HCEC 1CT (cell line): ENCODE measurements around the gene CTSZ.
"Not testable (repeated sequence)": the region's sequence is repeated elsewhere in the genome, so short reads cannot be mapped to it uniquely, and the experiment has no call there.

Experiments used
- DNase-seq: peaks from one replicate; pipeline ENCODE4 v3.0.0-alpha.2; 2017

CTSZ gene

DNA sequence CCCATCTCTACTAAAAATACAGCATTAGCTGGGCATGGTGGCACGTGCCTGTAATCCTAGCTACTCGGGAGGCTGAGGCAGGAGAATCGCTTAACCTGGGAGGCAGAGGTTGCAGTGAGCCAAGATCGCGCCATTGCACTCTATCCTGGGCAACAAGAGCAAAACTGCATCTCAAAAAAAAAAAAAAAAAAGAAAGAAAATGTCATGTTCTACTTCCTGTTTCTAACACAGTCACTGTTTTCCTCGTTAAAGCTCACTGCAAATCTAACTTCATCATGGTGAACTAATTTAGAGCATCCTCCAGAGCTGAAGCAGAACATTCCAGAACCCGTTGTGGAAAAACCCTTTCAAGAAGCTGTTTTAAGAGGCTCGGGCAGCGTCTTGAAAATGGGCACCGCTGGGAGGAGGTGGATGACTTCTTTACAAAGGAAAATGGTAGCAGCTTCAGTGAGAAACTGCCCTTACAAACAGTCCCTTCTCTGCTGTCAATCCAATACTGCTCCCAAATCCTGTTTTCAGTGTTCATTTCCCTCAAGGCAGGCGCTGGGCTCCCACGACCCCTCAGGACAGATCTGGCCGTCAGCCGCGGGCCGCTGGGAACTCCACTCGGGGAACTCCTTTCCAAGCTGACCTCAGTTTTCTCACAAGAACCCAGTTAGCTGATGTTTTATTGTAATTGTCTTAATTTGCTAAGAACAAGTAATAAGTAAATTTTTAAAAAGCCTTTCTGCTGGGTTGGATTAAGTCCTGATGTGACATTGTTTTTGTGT lies 12.5 kb downstream of the CTSZ start:
- DNase-seq, result no peak

DNA sequence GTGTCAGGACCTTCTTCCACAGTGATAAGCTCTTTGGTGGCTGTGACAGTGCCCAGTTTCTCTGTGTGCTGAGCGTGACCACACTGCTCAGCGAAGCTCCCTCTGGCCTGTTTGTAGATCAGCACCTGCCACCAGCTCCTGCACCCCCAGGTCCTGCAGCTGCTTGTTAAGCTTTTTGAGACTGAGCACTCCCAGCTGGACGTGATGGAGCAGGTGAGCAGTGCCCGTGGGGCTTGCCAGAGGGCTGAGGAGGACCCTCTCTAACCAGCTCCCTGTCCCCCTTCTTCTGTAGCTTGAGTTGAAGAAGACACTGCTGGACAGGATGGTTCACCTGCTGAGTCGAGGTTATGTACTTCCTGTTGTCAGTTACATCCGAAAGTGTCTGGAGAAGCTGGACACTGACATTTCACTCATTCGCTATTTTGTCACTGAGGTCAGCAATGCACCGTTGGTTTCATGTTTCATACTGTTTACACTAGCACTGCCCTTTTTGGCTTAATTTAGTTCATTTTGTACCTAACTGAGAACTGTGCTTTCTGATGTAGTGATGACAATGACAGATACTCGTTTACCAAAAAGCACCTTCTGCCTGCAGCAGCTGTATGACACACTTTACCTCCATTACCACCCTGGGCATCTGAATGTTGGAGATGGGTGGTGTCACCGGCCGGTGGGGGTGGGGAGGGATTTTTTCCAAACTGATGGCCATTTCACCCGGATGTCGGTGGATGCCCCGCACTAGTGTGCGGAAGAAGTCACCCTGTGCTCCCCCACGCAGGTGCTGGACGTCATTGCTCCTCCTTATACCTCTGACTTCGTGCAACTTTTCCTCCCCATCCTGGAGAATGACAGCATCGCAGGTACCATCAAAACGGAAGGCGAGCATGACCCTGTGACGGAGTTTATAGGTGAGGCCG lies 13.5 kb downstream of the CTSZ start:
- DNase-seq, result no peak

DNA sequence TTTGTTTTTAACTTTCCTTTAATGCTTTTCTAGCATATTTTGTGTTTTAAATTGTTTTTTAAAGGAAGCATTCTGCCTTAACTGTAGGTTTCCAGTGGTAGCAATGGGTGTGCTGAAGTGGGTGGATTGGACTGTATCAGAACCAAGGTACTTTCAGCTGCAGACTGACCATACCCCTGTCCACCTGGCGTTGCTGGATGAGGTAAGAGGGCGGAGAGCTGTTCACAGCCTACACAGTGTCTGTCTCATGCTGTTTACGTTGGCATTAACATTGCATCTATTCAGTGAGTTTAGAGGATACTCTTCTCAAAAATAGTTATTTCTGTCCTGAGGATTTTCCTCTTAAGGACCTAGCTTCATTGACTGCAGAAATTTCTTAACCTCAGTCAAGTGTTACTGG lies 14.1 kb downstream of the CTSZ start:
- no peak for DNase-seq

DNA sequence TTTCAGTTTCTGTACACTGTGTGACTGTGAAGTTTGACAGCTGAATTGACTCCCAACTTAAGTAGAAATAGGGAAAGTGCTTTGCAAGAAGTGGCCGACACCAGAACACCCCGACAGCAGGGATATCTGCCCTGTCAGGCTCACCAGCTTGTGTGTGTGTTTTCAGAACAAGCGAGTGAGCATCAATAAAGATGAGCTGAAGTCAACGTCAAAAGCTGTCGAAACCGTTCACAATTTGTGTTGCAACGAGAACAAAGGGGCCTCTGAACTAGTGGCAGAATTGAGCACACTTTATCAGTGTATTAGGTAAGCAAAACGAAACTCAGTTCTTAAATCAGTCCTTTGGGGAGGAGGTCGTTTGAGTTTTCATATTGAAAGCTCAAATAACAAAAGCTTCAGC lies 15.3 kb downstream of the CTSZ start:
- DNase-seq, result no peak

DNA sequence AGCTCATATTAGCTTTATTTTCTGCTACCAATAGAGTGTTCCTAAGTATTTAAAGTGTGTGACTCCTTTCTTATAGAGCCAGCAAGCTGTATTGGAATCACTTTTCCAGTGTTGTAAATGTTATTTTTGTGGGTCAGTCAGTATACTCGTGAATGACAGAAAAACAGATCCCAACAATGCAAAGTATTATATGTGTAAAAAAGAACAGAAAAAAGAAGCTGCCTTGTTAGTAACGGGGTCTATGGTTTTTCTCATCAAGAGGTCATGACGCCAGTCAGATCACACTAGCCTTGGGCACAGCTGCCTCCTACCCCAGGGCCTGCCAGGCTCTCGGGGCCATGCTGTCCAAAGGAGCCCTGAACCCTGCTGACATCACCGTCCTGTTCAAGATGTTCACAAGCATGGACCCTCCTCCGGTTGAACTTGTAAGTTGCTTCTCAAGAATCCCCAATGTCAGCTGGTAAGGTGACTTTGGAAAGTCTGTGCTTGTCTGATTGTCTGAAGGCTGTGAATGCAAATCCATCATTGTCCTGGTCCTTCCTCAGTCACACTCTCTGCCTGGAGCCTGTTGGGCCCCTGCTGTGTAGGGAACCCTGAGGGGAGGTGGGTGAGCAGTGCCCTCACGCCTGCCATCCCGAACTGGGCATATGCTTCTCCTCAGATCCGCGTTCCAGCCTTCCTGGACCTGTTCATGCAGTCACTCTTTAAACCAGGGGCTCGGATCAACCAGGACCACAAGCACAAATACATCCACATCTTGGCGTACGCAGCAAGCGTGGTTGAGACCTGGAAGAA lies 16.2 kb downstream of the CTSZ start:
- DNase-seq, result no peak

DNA sequence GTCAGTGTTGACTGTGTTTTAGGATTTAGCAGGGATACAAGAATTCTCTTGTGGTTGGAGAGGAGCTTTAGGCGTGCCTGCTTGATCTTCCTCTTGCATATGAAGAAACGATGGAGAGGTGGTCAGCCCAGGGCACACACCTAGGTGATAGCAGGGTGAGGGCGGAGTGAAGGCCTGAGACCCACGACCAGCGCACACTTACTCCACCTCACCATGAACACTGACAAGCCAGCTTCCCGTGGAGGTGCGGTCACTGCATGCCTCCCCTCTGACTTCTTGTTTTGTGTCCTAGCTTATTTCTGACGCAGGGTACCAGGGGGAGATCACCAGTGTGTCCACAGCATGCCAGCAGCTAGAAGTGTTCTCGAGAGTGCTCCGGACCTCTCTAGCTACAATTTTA lies 17.9 kb downstream of the CTSZ start:
- DNase-seq, result no peak

DNA sequence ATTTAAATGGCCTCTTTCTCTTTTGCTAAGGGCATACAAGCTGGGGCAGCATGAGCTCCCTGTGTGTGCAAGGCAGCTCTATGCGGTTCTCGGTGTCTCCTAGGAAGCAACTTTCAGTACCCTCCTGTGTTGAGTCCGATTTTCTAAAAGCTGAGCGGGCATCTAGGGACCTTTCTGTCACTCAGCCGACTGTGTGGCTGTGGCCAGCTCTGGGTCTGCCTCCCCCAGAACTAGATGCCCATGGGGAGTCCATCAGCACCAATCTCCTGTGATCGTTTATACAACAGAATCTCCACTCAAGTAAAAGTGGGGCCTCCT lies 18.5 kb downstream of the CTSZ start:
- DNase-seq, result no peak

DNA sequence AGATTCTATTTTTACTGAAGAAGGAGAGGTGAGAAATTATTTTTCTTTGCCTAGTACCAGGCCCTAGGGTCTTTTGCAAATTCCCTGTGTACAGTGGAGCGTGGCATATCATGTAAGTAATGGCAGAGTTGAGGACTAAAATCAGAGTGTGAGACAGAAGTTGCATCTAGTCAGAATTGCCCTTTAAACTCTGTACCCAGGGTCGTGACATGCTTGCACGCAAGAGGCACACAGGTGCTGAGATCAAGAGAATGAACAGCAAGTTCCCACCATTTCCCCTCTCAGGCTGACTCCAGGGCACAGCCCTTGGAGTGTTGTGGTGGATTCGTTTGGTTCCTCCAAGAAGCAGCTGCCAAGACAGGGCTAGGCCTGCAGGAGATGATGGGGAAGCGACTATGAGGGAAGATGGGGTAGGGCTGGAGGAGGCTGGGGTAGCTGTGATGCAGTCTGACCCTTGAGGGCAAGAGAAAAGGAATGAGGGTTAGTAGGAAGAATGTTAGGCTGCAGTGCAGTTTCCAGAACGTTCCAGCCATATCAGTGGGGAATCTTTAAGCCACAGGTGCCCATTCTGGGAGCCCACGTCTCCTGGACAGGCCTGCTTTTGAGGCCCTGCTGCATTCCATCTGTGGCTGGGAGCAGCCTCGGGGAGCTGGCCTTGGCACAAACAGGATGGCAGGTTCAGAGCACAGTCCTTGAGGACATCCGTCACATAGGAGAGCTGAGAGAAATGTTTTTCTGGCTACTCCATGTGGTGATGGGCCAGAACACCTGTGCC lies 19.1 kb downstream of the CTSZ start:
- DNase-seq, result no peak

DNA sequence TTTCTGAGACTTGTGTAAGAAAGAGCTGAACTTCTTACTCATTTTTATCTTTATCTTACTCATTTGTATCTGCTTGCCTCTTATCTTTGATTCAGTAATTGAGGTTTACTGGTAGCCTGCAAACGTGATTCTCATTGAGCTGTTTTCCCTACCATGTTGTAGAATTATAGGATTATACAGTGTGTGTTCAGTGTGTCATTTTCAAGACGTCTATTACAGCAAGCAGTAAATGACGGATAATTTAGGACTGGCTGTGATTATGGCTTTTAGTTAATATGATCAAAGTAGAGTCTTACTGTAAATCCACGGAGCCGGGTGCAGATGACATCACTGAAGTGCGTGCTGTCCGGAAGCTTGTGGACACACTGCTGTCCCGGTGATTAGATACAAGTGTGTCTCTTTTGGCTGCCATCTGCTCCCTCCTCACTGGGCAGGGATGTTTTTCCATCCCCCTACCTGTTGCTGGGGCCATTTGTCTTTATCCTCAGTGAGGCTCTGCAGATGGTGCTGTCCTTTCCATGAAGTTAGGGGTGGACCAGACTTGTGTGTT lies 20.0 kb downstream of the CTSZ start:
- no peak for DNase-seq

DNA sequence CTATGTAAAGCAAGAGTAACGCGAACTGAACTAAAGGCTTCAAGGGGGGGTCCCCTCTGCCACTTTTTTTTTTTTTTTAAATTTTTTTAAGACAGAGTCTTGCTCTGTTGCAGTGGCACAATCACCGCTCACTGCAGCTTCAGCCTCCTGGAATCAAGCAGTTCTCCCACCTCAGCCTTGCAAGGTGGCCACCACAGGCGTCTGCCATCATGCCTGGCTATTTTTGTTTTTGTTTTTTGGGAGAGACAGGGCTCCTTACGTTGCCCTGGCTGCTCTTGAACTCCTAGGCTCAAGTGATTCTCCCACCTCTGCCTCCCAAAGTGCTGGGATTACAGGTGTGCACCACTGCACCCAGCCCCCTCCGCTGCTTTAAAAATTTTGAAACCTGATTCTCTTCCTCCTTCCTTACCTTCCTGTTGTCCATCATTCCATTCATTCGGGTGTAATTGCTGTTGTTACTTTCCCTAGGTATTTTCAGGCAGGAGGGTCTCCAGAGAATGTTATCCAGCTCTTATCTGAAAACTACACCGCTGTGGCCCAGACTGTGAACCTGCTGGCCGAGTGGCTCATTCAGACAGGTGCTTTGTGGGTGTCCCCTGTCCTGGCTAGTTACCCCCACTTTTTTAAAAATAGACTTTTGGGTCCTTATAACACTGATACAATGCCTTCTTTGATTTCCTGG lies 20.6 kb downstream of the CTSZ start:
- no peak for DNase-seq

DNA sequence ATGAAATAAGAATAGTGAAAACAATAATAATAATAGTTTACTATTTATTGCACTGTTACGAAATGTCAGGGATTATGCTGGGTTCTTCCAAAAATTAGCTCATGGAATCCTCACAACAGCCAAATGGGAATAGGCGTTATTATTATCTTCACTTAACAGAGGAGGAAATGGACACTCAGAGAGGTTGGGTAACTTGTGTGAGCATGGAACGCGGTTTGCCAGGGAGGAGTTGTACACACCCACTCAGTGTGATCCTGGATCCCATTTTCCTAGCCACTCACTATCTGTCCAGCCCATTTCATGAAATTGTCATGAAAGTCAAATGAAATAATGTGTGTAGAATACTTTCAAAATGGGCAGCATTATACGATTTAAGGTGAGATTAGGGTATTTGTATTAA lies 21.4 kb downstream of the CTSZ start:
- no peak for DNase-seq

DNA sequence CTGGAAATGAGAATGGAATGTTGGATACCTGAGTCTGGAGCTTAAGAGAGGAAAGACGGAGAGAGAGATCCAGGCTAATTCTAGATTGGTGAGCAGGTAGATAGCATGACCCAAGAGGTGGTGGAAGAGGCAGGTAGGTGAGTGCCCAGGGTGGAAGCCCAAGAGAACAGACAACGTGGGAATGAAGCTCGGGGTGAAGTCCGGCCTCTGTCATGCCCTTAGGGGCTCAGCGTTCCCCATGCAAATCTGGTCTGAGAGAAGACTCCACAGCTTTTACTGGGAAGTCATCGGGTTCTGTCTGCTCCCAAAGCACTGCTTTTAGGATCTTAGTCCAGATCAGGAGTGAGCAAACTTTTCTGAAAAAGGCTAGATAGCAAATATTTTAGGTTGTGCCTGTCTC lies 22.4 kb downstream of the CTSZ start:
- DNase-seq, result no peak

DNA sequence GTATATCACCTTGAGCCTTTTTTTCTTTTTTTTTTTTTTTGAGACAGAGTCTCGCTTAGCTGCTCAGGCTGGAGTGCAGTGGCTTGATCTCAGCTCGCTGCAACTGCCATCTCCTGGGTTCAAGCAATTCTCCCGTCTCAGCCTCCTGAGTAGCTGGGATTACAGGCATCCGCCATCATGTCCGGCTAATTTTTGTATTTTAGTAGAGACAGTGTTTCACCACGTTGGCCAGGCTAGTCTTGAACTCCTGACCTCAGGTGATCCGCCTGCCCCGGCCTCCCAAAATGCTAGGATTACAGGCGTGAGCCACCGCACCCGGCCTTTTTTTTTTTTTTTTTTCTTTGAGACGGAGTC lies 24.0 kb downstream of the CTSZ start:
- DNase-seq, result not testable (repeated sequence)

DNA sequence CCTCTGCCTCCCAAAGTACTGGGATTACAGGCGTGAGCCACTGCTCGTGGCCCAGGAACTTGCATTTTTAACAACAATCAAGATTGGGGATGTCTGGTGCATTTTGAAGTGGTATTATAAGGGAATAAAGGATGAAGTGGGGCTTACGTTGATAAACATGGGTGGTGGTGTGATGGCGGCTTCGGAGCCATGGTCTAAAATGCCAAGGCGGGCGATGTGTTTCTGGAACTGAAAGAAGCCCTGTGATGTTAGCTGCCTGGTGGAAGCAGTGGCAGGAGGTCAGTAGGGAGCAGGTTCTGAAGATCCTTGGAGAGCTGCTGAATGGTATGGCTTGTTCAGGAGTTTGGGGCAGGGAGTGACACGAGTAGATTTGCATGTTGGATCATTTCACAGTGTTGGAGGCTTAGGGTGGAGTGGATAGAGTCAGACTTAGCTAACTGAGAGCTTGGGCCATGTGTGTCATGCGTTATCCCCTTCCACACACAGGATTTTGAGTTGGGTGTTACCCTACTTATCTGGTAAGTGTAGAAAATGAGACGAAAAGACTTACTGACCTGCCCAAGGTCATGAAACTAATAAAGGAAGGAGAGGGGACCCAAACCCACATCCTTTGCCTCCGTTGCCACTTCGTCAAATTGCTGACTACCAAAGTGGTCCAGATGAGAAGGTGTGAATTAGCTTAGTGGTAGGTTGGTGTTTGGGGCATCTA lies 24.5 kb downstream of the CTSZ start:
- no peak for DNase-seq

DNA sequence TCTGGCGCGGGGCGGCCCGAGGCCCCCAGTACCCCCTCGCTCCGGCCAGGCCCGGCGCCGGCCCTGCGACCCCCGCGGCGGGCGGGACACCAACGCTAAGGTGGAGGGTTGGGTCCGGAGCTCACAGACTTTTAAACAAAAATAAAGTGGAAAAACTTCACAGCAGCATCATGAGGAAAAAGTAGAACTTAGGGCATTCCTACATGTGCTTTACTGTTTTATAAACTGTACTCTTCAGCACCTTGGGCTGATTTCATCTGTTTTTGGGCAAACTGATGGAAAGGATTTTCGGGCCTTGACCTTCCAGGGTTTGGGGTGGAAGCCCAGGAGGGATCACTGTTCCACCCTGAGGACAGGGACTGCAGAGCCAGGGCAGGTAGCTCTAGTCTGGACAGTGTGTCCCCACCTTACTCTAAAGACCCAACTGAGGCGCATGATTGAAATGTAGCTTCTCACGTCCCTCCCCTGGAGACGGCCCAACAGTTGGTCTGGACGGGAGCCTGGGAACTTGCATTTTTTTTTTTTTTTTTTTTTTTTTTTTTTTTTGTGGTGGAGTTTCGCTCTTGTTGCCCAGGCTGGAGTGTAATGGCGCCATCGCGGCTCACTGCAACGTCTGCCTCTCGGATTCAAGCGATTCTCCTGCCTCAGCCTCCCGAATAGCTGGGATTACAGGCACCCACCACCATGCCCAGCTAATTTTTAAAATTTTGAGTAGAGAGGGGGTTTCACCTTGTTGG lies 25.3 kb downstream of the CTSZ start:
- peak; percentile 19 for DNase-seq

DNA sequence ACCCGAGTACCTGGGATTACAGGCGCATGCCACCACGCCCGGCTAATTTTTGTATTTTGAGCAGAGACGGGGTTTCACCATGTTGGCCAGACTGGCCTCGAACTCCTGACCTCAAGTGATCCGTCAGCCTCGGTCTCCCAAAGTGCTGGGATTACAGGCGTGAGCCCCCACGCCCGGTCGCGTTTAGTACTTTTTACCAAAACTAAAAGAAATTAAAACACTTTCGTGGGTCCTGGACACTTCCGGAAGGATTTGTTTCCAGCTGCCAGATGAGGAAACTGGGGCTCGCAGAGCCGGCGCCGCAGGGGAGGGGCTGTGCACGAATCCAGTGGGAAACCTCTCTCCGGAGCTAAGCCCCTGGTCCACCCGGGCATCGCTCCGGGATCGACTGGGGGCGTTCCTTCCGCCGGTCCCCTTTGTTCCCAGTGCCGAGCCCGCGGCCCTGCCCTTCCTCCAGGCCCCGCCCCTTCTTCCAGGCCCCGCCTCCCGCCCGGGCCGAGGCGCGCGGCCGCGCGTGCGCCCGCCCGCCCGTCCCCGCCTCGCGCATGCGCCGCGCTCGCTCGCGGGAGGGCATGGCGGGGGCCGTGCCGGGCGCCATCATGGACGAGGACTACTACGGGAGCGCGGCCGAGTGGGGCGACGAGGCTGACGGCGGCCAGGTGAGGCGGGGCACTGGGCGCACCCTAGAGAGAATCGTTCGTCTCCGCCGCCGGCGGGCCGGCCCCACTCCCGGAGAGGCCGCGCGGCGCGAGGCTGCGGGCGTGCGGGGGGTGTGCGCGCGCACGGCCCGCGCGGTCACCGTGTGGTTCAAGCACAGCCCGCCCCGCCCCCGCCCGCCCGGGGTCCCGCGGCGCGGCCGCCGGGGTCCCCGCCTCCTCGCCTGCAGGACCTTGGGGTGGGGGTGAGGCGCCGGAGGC lies 26.1 kb downstream of the CTSZ start, which contains the start of gene NELFCD:
Gene NELFCD, plus strand, starts transcription at position 546 of the 917 bp plus-strand sequence. Its CDS starts 54 bp downstream, at position 600.
- DNase-seq, result peak; percentile 79

DNA sequence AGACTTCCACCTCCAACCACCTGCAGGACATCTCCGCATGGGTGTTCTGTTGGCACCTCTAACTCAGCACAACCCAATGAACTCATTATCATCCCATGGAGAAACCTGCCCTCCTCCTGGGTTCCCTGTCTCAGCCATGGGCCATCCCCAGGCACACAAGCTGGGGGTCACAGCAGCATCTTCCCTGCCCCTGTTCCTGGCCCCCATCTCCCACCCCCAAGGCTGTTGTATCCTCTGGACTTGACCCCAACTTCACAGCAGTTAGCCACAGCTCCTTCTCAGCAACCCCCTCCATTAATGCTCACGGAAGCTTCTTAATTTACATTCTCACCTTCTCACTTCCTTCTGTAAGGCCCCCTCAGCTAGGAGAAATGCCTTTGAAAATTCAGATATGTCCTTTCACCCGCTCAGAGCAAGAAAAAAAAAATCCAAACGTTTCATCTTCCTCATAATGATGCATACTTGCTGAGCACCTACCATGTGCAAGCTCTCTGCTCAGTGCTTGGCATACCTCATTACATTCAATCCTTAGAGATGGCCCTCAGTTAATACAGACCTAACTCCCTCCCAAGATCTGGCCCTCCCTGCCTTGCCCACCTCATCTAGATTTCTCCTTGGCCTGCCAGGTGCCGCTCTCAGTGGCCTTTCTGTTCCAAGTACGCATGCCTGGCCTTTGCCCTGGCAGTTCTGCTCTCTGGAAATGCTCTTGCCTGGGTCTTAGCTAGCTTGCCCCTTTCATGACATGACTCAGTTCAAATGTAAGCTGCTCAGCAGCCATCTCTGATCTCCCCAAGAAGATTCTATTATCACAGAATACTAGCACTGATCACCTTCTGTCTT lies 28.5 kb downstream of the CTSZ start:
- no peak for DNase-seq

DNA sequence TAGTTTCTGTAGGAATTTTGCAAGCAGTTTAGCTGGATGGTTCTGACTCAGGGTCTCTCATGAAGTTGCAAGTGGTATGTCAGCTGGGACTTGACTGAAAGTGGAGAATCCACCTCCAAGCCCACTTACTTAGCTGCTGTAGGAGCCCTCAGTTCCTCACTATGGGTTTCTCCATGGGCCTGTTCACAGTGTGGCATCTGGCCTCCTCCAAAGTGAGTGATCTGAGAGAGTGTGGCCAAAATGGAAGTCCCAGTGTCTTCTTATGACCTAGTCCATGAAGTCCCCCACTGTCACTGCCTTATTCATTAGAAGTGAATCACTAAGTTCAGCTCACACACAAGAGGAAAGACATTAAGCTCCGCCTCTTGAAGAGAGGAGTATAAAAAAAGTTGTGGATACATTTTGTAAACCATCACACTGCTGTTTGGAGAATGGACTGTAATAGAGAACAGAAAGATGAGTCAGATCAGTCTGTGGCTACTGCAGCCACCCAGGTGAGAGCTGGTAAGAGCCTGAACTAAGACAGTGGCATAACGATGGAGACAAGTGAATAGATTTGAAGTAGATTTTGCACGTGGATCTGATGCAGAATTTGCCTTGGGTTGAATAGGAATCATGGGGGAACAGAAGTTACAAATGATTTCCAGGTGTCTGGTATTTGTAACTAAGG lies 30.9 kb downstream of the CTSZ start:
- DNase-seq, result no peak
